Activated CD4-positive, alpha-beta T cell treated with anti-CD3 and anti-CD28 coated beads, Interleukin-2, amount 50 U/mL, for 1 hour (primary cell): Measurements from ENCODE around the gene PACRGL.

Experiments
- DNase-seq: peaks from one replicate; pipeline ENCODE4 v3.0.0-alpha.2; 2020

Gene PACRGL

GRCh38 chr4:20700007-20700761 lies at the start of gene PACRGL:
Gene PACRGL (plus strand): TSS chr4:20700458. CDS start chr4:20704482, 4,024 bp downstream.
- DNase-seq = peak; percentile 92

GRCh38 chr4:20652226-20652885 lies 47.9 kb upstream of the PACRGL start:
- no peak for DNase-seq

- DNase-seq = no peak
These were observed 41.8 kb upstream of the PACRGL start for GRCh38 chr4:20658456-20658855.

DNA sequence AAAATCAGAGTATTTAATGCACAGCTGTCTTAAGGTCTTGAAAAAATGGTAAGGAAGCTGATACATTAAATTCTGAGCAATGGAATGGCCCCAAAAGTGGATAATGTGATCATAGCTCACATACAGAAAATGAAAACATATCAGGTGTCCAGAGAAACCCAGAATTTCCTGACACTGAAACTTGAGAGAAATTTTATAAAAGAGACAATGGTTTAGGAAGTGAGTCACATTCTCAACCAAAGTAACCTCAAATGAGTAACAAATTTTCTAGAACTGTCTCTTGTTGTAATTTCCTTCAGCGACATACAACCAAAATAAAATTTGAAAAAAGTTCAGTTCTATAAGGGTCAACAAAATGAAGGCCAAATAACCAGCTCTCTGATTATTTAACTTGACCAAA lies 37.4 kb upstream of the PACRGL start:
- no peak for DNase-seq

DNA sequence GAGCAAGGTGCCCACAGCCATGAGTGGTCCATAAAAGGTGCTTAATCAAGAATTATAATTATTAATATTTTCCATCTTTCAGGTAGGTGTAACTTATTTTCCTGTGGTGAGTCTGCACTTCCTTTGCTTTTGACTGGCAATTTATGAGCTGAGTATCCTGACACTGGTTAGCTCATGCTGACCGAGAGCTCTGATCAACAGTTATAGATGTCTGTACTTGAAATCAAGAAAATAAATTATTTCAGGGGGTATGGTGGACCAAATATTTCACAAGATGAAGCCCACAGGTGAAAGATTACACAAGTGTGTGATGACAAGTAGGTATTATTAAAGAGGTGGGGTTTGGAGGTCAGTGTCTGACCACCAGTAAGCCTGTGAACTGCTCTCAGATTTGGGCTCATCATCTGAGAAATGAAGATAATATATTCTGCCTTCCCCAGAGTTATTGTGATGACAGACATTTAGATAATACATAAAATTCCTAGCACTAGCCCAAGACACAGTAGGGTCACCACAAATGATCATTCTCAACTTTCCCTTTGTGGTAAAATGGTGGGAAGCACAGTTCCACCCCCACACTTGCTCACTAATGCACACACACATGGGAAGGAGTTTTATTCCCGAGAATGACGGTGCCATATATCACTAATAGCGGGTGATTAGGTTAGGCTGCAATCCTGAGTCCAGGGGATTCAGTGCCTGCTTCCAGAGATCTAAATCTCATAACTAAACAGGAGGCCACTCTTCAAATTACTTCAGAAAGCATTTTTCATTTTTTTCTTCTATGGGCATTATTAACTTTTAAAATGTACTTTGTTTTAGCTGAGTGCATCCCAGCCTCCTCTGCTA lies 34.0 kb upstream of the PACRGL start:
- no peak for DNase-seq

DNA sequence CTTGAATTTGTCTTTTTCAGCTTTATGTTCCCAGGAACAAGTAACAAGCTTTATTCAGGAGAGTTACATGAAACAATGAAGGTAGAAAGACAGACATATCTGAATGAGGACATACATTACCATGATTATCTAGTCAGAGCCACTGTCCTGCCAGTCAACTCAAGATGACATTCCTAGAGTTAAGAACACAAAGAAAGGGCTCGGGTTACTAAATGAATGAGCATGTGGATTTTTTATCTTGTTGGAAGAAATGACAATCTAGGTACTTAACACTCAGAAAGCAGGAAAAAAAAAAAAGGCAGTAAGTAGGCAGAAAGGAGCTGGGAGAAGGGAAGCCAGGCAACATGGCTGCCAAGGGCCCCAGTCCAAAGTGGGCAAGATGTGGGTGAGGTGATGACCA lies 28.0 kb upstream of the PACRGL start:
- DNase-seq = no peak

GRCh38 chr4:20675786-20676185 lies 24.5 kb upstream of the PACRGL start:
- no peak for DNase-seq

DNA sequence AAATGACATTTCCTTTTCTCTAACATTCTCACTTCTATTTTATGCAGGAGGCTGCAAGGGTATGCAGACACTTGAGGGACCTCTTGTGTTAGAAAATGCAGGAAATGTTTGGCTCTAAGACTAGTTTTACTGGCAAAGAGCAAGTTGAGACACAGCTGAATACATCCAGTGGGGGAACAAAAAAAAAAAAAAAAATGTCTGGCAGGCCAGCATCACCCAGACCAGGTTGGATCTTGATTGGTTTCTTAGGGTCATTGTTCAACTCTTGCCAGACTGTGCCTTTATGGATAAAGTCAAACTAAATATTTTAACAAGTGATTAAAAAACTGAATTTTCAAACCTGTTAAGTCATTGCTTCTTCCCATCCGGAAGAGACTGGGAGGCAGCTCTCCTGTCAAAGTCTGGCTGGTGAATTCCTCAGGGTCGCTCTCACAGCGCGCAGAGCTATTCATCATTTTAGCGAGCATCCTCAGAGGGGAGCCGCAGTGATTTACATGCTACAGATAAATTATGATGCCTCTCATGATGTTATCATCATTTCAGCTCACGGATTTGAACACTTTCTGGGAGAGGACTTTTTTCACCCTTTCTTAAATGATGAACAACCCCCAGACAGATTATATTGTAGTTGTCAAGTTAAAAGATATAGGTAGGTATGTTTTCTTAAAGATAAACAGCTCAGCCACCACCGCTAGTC lies 23.6 kb upstream of the PACRGL start:
- no peak for DNase-seq

DNA sequence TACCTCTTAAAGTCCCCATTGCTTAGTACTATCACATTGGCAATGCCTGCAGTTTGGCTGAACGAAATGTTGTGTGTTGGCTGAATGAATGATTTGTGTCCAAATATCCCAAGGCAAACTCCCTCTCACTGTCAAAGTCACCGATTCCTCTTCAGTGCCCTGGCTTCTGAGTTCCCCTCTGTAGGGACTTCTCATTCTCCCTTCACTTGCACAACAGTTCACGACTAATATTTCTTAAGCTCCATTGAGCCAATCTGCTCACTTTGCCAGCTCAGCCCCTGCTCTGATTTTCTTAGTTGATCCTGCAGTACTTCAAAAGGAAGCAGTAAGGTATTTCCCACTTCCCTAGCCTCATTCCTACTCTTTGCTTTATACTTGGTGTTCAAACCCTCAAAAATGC lies 21.9 kb upstream of the PACRGL start:
- DNase-seq = no peak

DNA sequence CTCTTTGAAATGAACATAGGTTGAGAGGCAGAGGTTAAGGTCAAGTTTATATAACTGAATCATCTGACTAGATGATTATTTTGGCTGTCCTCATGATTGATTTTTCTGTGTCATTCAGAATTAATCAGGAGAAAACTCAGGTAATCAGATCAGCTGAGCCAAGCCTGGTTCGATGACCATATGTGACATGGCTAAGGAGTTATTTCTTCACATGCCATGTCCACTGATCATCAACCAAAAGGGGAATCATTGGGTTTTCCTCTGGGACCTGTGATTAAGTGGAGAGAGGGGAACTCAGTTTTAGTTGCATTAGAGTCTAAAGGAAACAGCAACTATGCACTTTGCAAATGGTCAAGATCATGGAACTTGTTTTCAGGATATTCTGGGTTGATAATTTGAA lies 20.3 kb upstream of the PACRGL start:
- no peak for DNase-seq

- no peak for DNase-seq
These were observed 19.5 kb upstream of the PACRGL start for GRCh38 chr4:20680736-20681135.

DNA sequence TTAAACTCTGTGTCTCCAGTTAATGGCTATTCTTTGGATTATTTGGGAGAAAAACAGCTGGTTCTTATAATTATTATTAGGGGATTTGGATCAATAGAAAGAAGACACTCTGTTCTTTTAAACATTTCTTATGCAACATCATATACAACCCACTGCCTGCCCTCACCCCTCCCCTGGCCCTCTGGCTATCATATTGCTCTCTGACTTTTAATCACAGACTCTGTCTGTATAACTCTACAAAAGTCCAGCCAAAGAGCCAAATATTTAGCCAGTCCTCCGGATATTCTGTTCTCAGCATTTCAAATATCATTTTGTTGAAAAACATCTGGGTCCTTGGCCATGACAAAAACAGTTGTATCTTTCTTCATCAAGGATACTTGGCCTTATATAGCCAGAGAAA lies 19.0 kb upstream of the PACRGL start:
- no peak for DNase-seq

DNA sequence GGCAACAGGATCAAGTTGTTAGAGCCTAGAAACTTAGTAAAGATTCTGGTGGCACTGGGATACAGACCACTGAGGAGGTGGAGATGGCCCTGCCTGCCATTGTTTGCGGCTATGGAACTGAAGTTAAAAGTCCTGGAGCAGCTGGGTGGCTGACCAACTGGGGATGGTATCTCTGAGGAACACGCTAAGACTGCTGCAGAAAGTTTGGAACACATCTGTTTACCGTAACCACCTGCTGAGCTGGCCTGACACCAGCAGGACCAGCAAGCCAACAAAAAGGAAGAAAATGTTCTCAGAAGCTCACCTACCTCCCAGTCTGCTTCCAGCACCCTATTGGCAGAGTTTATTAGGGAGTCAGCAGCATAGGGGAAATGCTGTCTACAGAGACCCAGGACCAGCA lies 17.4 kb upstream of the PACRGL start:
- DNase-seq = no peak

DNA sequence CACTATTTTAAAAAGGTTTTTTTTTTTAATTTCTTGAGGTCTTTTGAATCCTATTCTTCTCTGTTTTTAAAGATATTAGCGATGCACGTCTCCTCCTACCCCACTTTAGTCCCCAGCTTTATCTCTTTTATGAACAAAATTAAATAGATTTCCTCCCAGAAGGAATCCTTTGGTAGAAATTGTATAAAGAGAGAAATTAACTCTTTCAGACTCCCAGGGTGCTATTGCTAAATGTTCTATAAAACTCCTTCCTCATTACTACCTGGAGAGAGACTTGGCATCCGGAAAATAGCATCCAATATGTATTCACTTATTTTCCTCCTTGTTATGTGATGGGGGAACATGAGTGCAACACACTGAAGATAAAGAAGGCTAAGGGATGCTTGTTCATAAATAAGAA lies 16.5 kb upstream of the PACRGL start:
- DNase-seq = no peak

- DNase-seq = no peak
These were observed 15.2 kb upstream of the PACRGL start for GRCh38 chr4:20684852-20685763.

GRCh38 chr4:20687864-20688263 lies 12.4 kb upstream of the PACRGL start:
- no peak for DNase-seq

DNA sequence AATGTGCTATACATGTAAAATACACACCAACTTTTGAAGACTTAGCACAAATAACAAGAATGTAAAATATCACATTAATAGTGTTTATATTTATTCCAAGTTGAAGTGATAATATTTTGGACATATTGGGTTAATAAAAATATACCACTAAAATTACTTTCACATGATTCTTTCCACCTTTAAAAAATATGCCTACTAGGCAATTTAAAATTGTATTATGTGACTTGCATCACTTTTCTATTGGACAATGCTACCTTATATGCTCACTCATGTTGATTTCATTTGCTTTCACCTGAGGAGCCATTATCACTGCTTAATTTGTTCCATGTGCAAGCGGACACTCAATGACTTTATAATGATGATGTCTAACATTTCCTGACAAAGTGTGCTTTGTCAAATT lies 3.4 kb upstream of the PACRGL start:
- DNase-seq = no peak

- DNase-seq = no peak
These were observed 1.9 kb upstream of the PACRGL start for GRCh38 chr4:20698382-20698781.

DNA sequence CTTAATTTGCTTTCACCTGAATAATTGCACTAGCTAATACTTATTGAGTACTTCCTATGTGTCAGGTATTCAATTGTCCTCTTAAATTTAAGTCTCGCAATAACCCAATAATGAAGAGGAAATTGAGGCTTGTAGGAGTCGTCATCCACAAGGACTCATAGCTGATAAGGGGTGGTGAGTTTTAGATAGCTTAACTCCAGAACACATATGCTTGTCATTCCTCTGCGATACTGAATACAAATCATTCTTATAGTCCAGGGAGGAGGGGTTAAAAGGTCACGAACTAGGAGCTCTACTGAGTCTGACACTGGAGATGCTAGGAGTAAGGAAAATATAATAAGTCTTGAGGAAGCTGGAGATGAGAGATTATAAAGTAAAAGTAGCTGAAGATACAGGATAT lies 1.4 kb upstream of the PACRGL start:
- DNase-seq = no peak

GRCh38 chr4:20711335-20711734 lies 11.1 kb downstream of the PACRGL start:
- DNase-seq = no peak

GRCh38 chr4:20723019-20723418 lies 22.8 kb downstream of the PACRGL start:
- no peak for DNase-seq

- DNase-seq = no peak
These were observed 23.2 kb downstream of the PACRGL start for GRCh38 chr4:20723463-20723862.
